Sigmoid colon (tissue), 4 donors: ENCODE data around the gene KMT2C.

ENCODE experiments used
- CTCF ChIP-seq, 4 experiments: fragments of 450-650 bp in 3 of 4; fragments of 200-600 bp in 1 of 4; IDR thresholded peaks; one replicate each; pipeline ENCODE4 v1.5.1; 2016 to 2019; ENCODE audit warnings: antibody characterized with exemption in 4 of 4, mild to moderate bottlenecking in 3 of 4, moderate library complexity in 2 of 4
- POLR2AphosphoS5 ChIP-seq, 4 donors: sonication (generic); formaldehyde crosslinking; IDR thresholded peaks; one replicate each; pipeline ENCODE4 v1.6.1; 2017; ENCODE audit warnings: antibody characterized with exemption in 4 of 4

DNA sequence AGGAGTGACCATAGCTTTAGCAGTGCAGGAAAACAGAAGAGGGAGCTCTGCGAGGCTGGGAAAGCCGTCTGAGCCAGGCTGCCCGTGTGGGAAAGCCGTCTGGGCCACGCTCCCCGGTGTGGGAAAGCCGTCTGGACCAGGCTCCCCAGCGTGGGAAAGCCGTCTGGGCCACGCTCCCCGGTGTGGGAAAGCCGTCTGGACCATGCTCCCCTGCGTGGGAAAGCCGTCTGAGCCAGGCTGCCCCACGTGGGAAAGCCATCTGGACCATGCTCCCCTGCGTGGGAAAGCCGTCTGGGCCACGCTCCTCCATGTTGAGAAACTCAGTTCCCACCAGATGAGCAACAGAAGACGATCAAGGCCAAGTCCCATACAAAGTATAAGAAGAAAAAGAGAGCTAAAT lies 308.6 kb downstream of the KMT2C start:
- no peak for TF ChIP-seq CTCF (IDR thresholded peaks at IDR 0.05)
- TF ChIP-seq POLR2AphosphoS5 (IDR thresholded peaks at IDR 0.05) = no peak
